HCT116 (cell line): ENCODE measurements around the gene SLC25A3. TPM values are rescaled to one million over a fixed set of nuclear protein-coding genes. Genes with fewer than 3 reads are reported as not detected.

ENCODE experiments used
- ATAC-seq: fragments of 200-7000 bp; cut with Tn5 transposase; 2 replicates; pipeline ENCODE4 v1.9.1; 2020; ENCODE audit warnings: mild to moderate bottlenecking, moderate library complexity
- BruUV-seq: library from RNA; stranded (reverse); fragments of 400-500 nt; replicated peaks from 2 replicates; lab custom pipeline; 2021; lab: Mats Ljungman, UMichigan
- CTCF ChIA-PET: fragments of 300-600 bp; sonication (Branson Sonifier 250); formaldehyde crosslinking; loops from one replicate; lab custom pipeline; 2021; ENCODE audit warnings: antibody characterized with exemption; lab: Charles Lee
- POLR2A ChIA-PET: fragments of 300-600, 350-600 bp; sonication (Branson Sonifier 250); formaldehyde crosslinking; loops from one replicate; lab custom pipeline; 2021; ENCODE audit warnings: antibody characterized with exemption; lab: Charles Lee
- RAD21 ChIA-PET, 2 experiments: fragments of 300-600 bp; sonication (Branson Sonifier 250); formaldehyde crosslinking; loops; one replicate each; lab custom pipeline; 2023; ENCODE audit warnings: low total read pairs in 2 of 2; ENCODE audit not compliant: uncharacterized antibody in 2 of 2, unreplicated experiment in 2 of 2, low non-redundant PET in 1 of 2; lab: Charles Lee
- DNase-seq: peaks from one replicate; pipeline ENCODE4 v3.0.0-alpha.2; 2010; ENCODE audit warnings: low read depth, low spot score
- H2AFZ ChIP-seq: fragments of 200-600 bp; shearing (Covaris generic), sonication (generic); 2 replicates; pipeline ENCODE4 v1.6.1; 2017; ENCODE audit warnings: low read depth, mixed run types, mixed read lengths, antibody characterized with exemption, low read length; ENCODE audit not compliant: poor library complexity, severe bottlenecking
- H3K27ac ChIP-seq: 2 replicates; pipeline ENCODE4 v1.5.1; 2012; ENCODE audit warnings: low read depth, low read length
- H3K27me3 ChIP-seq: fragments of 200-600 bp; sonication (generic); 2 replicates; pipeline ENCODE4 v1.6.1; 2016; ENCODE audit warnings: mixed run types, low read length, mixed read lengths; ENCODE audit not compliant: insufficient read depth
- H3K36me3 ChIP-seq, 2 experiments: fragments of 200-500 bp in 1 of 2; fragments of 200-600 bp in 1 of 2; sonication (Bioruptor generic) in 1 of 2; sonication (generic) in 1 of 2; 2 replicates each; pipeline versions ENCODE4 v1.5.1 to v1.6.1; 2014 to 2016; ENCODE audit warnings: low read length in 2 of 2, inconsistent platforms in 1 of 2, mixed read lengths in 1 of 2, mixed run types in 1 of 2; ENCODE audit not compliant: insufficient read depth in 2 of 2, control insufficient read depth in 1 of 2
- H3K4me1 ChIP-seq, 2 experiments: fragments of 200-600 bp in 1 of 2; sonication (generic) in 1 of 2; 2 replicates each; pipeline versions ENCODE4 v1.5.1 to v1.6.1; 2012 to 2017; ENCODE audit warnings: low read length in 2 of 2, inconsistent platforms in 1 of 2, mild to moderate bottlenecking in 1 of 2, mixed read lengths in 1 of 2, mixed run types in 1 of 2, moderate library complexity in 1 of 2; ENCODE audit not compliant: insufficient read depth in 2 of 2, control insufficient read depth in 1 of 2
- H3K4me2 ChIP-seq: fragments of 200-600 bp; sonication (generic); 2 replicates; pipeline ENCODE4 v1.6.1; 2017; ENCODE audit warnings: mixed run types, low read length, mixed read lengths
- H3K4me3 ChIP-seq, 2 experiments: fragments of 200-600 bp in 1 of 2; sonication (generic) in 1 of 2; replicated peaks in 1 of 2; 2 replicates each; pipeline ENCODE4 v1.5.1; 2011 to 2016; ENCODE audit warnings: low read length in 2 of 2, control low read depth in 1 of 2, low read depth in 1 of 2, mild to moderate bottlenecking in 1 of 2, mixed read lengths in 1 of 2, mixed run types in 1 of 2
- H3K79me2 ChIP-seq: fragments of 200-600 bp; sonication (generic); 2 replicates; pipeline ENCODE4 v1.6.1; 2017; ENCODE audit warnings: mild to moderate bottlenecking, mixed run types, low read length, moderate library complexity, mixed read lengths; ENCODE audit not compliant: insufficient read depth
- H3K9ac ChIP-seq: fragments of 200-600 bp; sonication (generic); 2 replicates; pipeline ENCODE4 v1.6.1; 2016; ENCODE audit warnings: low read length, mixed read lengths
- H3K9me2 ChIP-seq: fragments of 200-600 bp; sonication (generic), shearing (Covaris generic); 2 replicates; pipeline ENCODE4 v1.6.1; 2017; ENCODE audit warnings: mixed run types, mild to moderate bottlenecking, moderate library complexity; ENCODE audit not compliant: insufficient read depth
- H3K9me3 ChIP-seq, 2 experiments: fragments of 200-500 bp in 1 of 2; fragments of 200-600 bp in 1 of 2; sonication (Bioruptor generic) in 1 of 2; sonication (generic) in 1 of 2; 2 replicates each; pipeline ENCODE4 v1.6.1; 2014 to 2017; ENCODE audit warnings: low read length in 2 of 2, mixed read lengths in 2 of 2, inconsistent platforms in 1 of 2, low read depth in 1 of 2, mild to moderate bottlenecking in 1 of 2, mixed run types in 1 of 2, moderate library complexity in 1 of 2; ENCODE audit not compliant: control insufficient read depth in 1 of 2, insufficient read depth in 1 of 2
- H4K20me1 ChIP-seq: fragments of 200-600 bp; sonication (generic), shearing (Covaris generic); 2 replicates; pipeline ENCODE4 v1.6.1; 2017; ENCODE audit warnings: mixed run types, mild to moderate bottlenecking, moderate library complexity; ENCODE audit not compliant: insufficient read depth
- ATF3 ChIP-seq: IDR thresholded peaks from 2 replicates; pipeline ENCODE4 v1.6.1; 2012
- CBX3 ChIP-seq: IDR thresholded peaks from 2 replicates; pipeline ENCODE4 v1.6.1; 2012; ENCODE audit warnings: low read depth
- EGR1 ChIP-seq: IDR thresholded peaks from 2 replicates; pipeline ENCODE4 v1.6.1; 2012; ENCODE audit warnings: low read depth
- ELF1 ChIP-seq: IDR thresholded peaks from 2 replicates; pipeline ENCODE4 v1.6.1; 2012; ENCODE audit warnings: low read depth, borderline replicate concordance
- JUND ChIP-seq: IDR thresholded peaks from 2 replicates; pipeline ENCODE4 v1.6.1; 2012
- POLR2AphosphoS5 ChIP-seq: IDR thresholded peaks from 2 replicates; pipeline ENCODE4 v1.6.1; 2011; ENCODE audit warnings: mild to moderate bottlenecking, low read depth, low read length, moderate library complexity
- SP1 ChIP-seq: IDR thresholded peaks from 2 replicates; pipeline ENCODE4 v1.6.1; 2012; ENCODE audit warnings: low read depth
- TCF7L2 ChIP-seq: IDR thresholded peaks from 2 replicates; pipeline ENCODE4 v1.7.0; 2011; ENCODE audit warnings: borderline replicate concordance, inconsistent platforms; ENCODE audit not compliant: insufficient read depth, insufficient read length; ENCODE audit errors: extremely low read depth
- YY1 ChIP-seq: IDR thresholded peaks from 2 replicates; pipeline ENCODE4 v1.6.1; 2011; ENCODE audit warnings: low read length, low read depth, moderate library complexity, mild to moderate bottlenecking; ENCODE audit not compliant: insufficient replicate concordance; ENCODE audit errors: extremely low read depth
- ZFX ChIP-seq: fragments of 450-650 bp; IDR thresholded peaks from 2 replicates; pipeline ENCODE4 v1.6.1; 2017
- intact Hi-C: fragments of 100-400 bp; cut with micrococcal nuclease; formaldehyde crosslinking; loops from 2 replicates; pipeline ENCODE4 v1.10.0; 2022
- total RNA-seq: library from RNA; stranded (reverse); gene quantifications from one replicate; pipeline ENCODE4 v1.2.1, GENCODE V29; 2021; ENCODE audit not compliant: unreplicated experiment
- TF ChIP-seq, protein P1 (sequence below): IDR thresholded peaks from 2 replicates; pipeline ENCODE4 v1.6.1; 2012; ENCODE audit warnings: low read depth

Gene SLC25A3
- total RNA-seq, 1 experiment from 2014 or later: 927 TPM

- TF ChIP-seq POLR2AphosphoS5: no peak
- no peak for TF ChIP-seq SP1
- TF ChIP-seq ZFX: no peak
- TF ChIP-seq ATF3: no peak
- TF ChIP-seq, all 23 proteins: peak for 0
- Histone ChIP-seq H3K9ac (no peak overlapping the region), H3K4me3 (no peak overlapping the region), H3K27ac (no peak overlapping the region), H3K4me2 (no peak overlapping the region), H3K9me2 (no peaks in the 10 kb centered on the region), H3K27me3 (no peaks in the 10 kb centered on the region), H3K36me3 (no peaks in the 10 kb centered on the region), H3K4me1 (no peaks in the 10 kb centered on the region), H4K20me1 (no peaks in the 10 kb centered on the region), H2AFZ (no peak overlapping the region), H3K9me3 (no peaks in the 10 kb centered on the region), H3K79me2 (no peaks in the 10 kb centered on the region)
- ChIA-PET POLR2A (no interaction called here), CTCF (no interaction called here), RAD21 (no interaction called here)
- intact Hi-C loops: no loop called here
- DNase-seq (no peak), ATAC-seq (no peak)
- no TSS peak for BruUV-seq
Observed at GRCh38 chr12:98559666-98560065, 33.8 kb upstream of the SLC25A3 start.

DNA sequence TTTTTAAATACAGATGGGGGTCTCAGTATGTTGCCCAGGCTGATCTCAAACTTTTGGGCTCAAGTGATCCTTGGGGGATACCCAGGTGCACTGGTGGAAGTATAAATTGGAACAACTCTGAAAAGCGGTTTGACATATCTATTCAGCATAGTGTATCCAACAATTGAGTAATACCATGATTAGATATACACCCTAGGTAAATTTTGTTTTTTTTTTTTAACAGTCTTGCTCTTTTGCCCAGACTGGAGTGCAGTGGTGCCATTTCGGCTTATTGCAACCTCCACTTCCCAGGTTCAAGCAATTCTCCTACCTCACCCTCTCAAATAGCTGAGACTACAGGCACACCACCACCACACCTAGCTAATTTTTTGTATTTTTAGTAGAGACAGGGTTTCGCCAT lies 31.6 kb upstream of the SLC25A3 start:
- Histone ChIP-seq H3K36me3 (no peaks in the 10 kb centered on the region), H2AFZ (no peak overlapping the region), H3K4me2 (no peak overlapping the region), H3K9me3 (no peaks in the 10 kb centered on the region), H3K4me3 (no peak overlapping the region), H3K9ac (no peak overlapping the region), H3K27ac (no peak overlapping the region), H3K9me2 (no peaks in the 10 kb centered on the region), H3K4me1 (peaks cover 0 to 5% of the 10 kb centered on the region in 2 experiments; a peak in 2 of 4 replicates), H4K20me1 (no peaks in the 10 kb centered on the region), H3K27me3 (no peaks in the 10 kb centered on the region), H3K79me2 (no peaks in the 10 kb centered on the region)
- intact Hi-C loops: no loop called here
- POLR2A ChIA-PET: no interaction called here
- CTCF ChIA-PET: no interaction called here
- BruUV-seq: no TSS peak
- RAD21 ChIA-PET: no interaction called here
- ATAC-seq (no peak), DNase-seq (no peak)
- TF ChIP-seq JUND: no peak
- TF ChIP-seq, protein P1, sequence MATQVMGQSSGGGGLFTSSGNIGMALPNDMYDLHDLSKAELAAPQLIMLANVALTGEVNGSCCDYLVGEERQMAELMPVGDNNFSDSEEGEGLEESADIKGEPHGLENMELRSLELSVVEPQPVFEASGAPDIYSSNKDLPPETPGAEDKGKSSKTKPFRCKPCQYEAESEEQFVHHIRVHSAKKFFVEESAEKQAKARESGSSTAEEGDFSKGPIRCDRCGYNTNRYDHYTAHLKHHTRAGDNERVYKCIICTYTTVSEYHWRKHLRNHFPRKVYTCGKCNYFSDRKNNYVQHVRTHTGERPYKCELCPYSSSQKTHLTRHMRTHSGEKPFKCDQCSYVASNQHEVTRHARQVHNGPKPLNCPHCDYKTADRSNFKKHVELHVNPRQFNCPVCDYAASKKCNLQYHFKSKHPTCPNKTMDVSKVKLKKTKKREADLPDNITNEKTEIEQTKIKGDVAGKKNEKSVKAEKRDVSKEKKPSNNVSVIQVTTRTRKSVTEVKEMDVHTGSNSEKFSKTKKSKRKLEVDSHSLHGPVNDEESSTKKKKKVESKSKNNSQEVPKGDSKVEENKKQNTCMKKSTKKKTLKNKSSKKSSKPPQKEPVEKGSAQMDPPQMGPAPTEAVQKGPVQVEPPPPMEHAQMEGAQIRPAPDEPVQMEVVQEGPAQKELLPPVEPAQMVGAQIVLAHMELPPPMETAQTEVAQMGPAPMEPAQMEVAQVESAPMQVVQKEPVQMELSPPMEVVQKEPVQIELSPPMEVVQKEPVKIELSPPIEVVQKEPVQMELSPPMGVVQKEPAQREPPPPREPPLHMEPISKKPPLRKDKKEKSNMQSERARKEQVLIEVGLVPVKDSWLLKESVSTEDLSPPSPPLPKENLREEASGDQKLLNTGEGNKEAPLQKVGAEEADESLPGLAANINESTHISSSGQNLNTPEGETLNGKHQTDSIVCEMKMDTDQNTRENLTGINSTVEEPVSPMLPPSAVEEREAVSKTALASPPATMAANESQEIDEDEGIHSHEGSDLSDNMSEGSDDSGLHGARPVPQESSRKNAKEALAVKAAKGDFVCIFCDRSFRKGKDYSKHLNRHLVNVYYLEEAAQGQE: no peak
- no peak for TF ChIP-seq EGR1
- TF ChIP-seq CBX3: no peak
- TF ChIP-seq TCF7L2: no peak
- TF ChIP-seq SP1: no peak
- TF ChIP-seq ELF1: no peak
- TF ChIP-seq YY1: no peak
